Fibroblast of lung (primary cell): ENCODE data around the gene CHMP4B. TPM values are rescaled to one million over a fixed set of nuclear protein-coding genes. Genes with fewer than 3 reads are reported as not detected.

Experiments used
- DNase-seq, 2 donors: peaks; one replicate each; pipeline versions ENCODE4 v3.0.0 to v3.0.0-alpha.2; 2010; ENCODE audit warnings: low read depth in 2 of 2
- H2AFZ ChIP-seq: 2 replicates; pipeline ENCODE4 v1.5.1; 2012; ENCODE audit warnings: low read length, control low read depth, inconsistent platforms
- H3K27ac ChIP-seq: 2 replicates; pipeline ENCODE4 v1.5.1; 2011; ENCODE audit warnings: low read length, control low read depth; ENCODE audit not compliant: insufficient read depth
- H3K27me3 ChIP-seq: 2 replicates; pipeline ENCODE4 v1.5.1; 2011; ENCODE audit warnings: mild to moderate bottlenecking, low read length; ENCODE audit not compliant: control insufficient read depth, insufficient read depth
- H3K36me3 ChIP-seq: 2 replicates; pipeline ENCODE4 v1.5.1; 2011; ENCODE audit warnings: low read length; ENCODE audit not compliant: control insufficient read depth, insufficient read depth
- H3K4me1 ChIP-seq: 2 replicates; pipeline ENCODE4 v1.5.1; 2011; ENCODE audit warnings: low read length; ENCODE audit not compliant: control insufficient read depth, insufficient read depth; ENCODE audit errors: extremely low read depth
- H3K4me2 ChIP-seq: 2 replicates; pipeline ENCODE4 v1.5.1; 2011; ENCODE audit warnings: low read length, control low read depth; ENCODE audit not compliant: insufficient read depth; ENCODE audit errors: extremely low read depth
- H3K4me3 ChIP-seq, 4 experiments: fragments of 200-600 bp in 1 of 4; sonication (generic) in 1 of 4; replicated peaks in 1 of 4; 2 replicates each; pipeline ENCODE4 v1.5.1; 2011 to 2016; ENCODE audit warnings: low read length in 4 of 4, low read depth in 3 of 4, mild to moderate bottlenecking in 3 of 4, control low read depth in 2 of 4, inconsistent platforms in 1 of 4, mixed read lengths in 1 of 4; ENCODE audit not compliant: insufficient read depth in 1 of 4; ENCODE audit errors: control extremely low read depth in 1 of 4
- H3K79me2 ChIP-seq: 2 replicates; pipeline ENCODE4 v1.5.1; 2012; ENCODE audit warnings: mild to moderate bottlenecking, low read length, inconsistent platforms; ENCODE audit not compliant: control insufficient read depth, insufficient read depth
- H3K9ac ChIP-seq: 2 replicates; pipeline ENCODE4 v1.5.1; 2011; ENCODE audit warnings: mild to moderate bottlenecking, low read length, control low read depth; ENCODE audit not compliant: insufficient read depth
- H3K9me3 ChIP-seq: 2 replicates; pipeline ENCODE4 v1.5.1; 2012; ENCODE audit warnings: low read depth, low read length; ENCODE audit not compliant: control insufficient read depth, insufficient read depth
- H4K20me1 ChIP-seq: 2 replicates; pipeline ENCODE4 v1.5.1; 2011; ENCODE audit warnings: low read length; ENCODE audit not compliant: control insufficient read depth, insufficient read depth; ENCODE audit errors: extremely low read depth
- CTCF ChIP-seq, 2 donors: IDR thresholded peaks in 1 of 2; conservative IDR thresholded peaks in 1 of 2; 1 replicate in 1 of 2; 2 replicates in 1 of 2; pipeline ENCODE4 v1.5.1; 2011 to 2012; ENCODE audit warnings: low read length in 2 of 2, control low read depth in 1 of 2, inconsistent platforms in 1 of 2, low read depth in 1 of 2, mild to moderate bottlenecking in 1 of 2
- EZH2 ChIP-seq: IDR thresholded peaks from 2 replicates; pipeline ENCODE4 v1.5.1; 2012; ENCODE audit warnings: low read length, control low read depth, mild to moderate bottlenecking; ENCODE audit errors: missing control alignments
- polyA minus RNA-seq: library from RNA; depleted of rRNA, polyadenylated mRNA; stranded (reverse); fragments of >200 nt; gene quantifications from 2 replicates; pipeline ENCODE4 v1.2.3, GENCODE V29; 2011; ENCODE audit warnings: low replicate concordance
- polyA plus RNA-seq, 2 donors: library from polyadenylated mRNA; depleted of rRNA in 1 of 2; stranded (reverse) in 1 of 2; unstranded in 1 of 2; fragments of >200 nt; gene quantifications; 2 replicates each; pipeline ENCODE4 v1.2.1, GENCODE V29; 2011 to 2012; ENCODE audit warnings: missing spikeins in 1 of 2
- total RNA-seq: library from RNA; depleted of rRNA; stranded (reverse); fragments of >200 nt; gene quantifications from 2 replicates; pipeline ENCODE4 v1.2.1, GENCODE V29; 2014

CHMP4B gene
- total RNA-seq (26.3 and 26.5 TPM in 2 replicates), polyA plus RNA-seq (61.3 and 83.2 TPM in 2 replicates), polyA minus RNA-seq (17.2 and 23.5 TPM in 2 replicates)
- 110 and 113 TPM in 2 replicates for polyA plus RNA-seq (2012)

- H3K79me2 ChIP-seq, result peaks cover 45% of the 10 kb centered on the region
- H3K9ac ChIP-seq, result peak within 1 kb of the TSS; percentile 93
- no peaks in the 10 kb centered on the region for H3K36me3 ChIP-seq
- H3K27ac ChIP-seq, result peak within 1 kb of the TSS; percentile 98
- DNase-seq, result peak; percentile 98
- no peaks in the 10 kb centered on the region for H3K27me3 ChIP-seq
- H3K4me3 ChIP-seq, result peak within 1 kb of the TSS; percentile 82 to 99 (median 96)
- H3K4me1 ChIP-seq, result no peaks in the 10 kb centered on the region
- TF ChIP-seq CTCF (conservative IDR thresholded peaks at IDR 0.05 in 1 of 2, IDR thresholded peaks at IDR 0.05 in 1 of 2; ENCODE audit: low read depth in 1 of 2, low read length in 2 of 2), result no peak
- TF ChIP-seq EZH2, result no peak
- H3K9me3 ChIP-seq, result no peaks in the 10 kb centered on the region
- peaks cover 2% of the 10 kb centered on the region for H4K20me1 ChIP-seq
- peak within 1 kb of the TSS; percentile 19 for H2AFZ ChIP-seq
- H3K4me2 ChIP-seq, result peak within 1 kb of the TSS; percentile 100
Observed at GRCh38 chr20:33810885-33811775, at the start of gene CHMP4B. Gene CHMP4B, plus strand, starts transcription at chr20:33811348. Its CDS starts 121 bp downstream, at chr20:33811469.

GRCh38 chr20:33761698-33762250, 49.4 kb upstream of the CHMP4B start:
- TF ChIP-seq CTCF (conservative IDR thresholded peaks at IDR 0.05 in 1 of 2, IDR thresholded peaks at IDR 0.05 in 1 of 2; ENCODE audit: low read depth in 1 of 2, low read length in 2 of 2) (no peak), EZH2 (no peak)
- H3K4me3 ChIP-seq, result no peak overlapping the region
- H3K79me2 ChIP-seq, result no peaks in the 10 kb centered on the region
- H3K9me3 ChIP-seq, result no peaks in the 10 kb centered on the region
- no peaks in the 10 kb centered on the region for H4K20me1 ChIP-seq
- H3K4me2 ChIP-seq, result no peak overlapping the region
- no peak for DNase-seq
- H3K36me3 ChIP-seq, result peaks cover 1% of the 10 kb centered on the region
- no peaks in the 10 kb centered on the region for H3K27me3 ChIP-seq
- no peak overlapping the region for H2AFZ ChIP-seq
- H3K4me1 ChIP-seq, result no peaks in the 10 kb centered on the region
- H3K9ac ChIP-seq, result no peak overlapping the region
- H3K27ac ChIP-seq, result no peak overlapping the region

GRCh38 chr20:33765099-33765498, 46.0 kb upstream of the CHMP4B start:
- Histone ChIP-seq H3K27ac (no peak overlapping the region), H3K9me3 (no peaks in the 10 kb centered on the region), H3K4me1 (no peaks in the 10 kb centered on the region), H3K36me3 (peaks cover 1% of the 10 kb centered on the region), H3K79me2 (no peaks in the 10 kb centered on the region), H4K20me1 (no peaks in the 10 kb centered on the region), H2AFZ (no peak overlapping the region), H3K4me2 (no peak overlapping the region), H3K4me3 (no peak overlapping the region), H3K9ac (no peak overlapping the region), H3K27me3 (no peaks in the 10 kb centered on the region)
- DNase-seq, result no peak
- TF ChIP-seq CTCF (conservative IDR thresholded peaks at IDR 0.05 in 1 of 2, IDR thresholded peaks at IDR 0.05 in 1 of 2; ENCODE audit: low read depth in 1 of 2, low read length in 2 of 2), result no peak
- TF ChIP-seq EZH2, result no peak
